Liver (tissue), 9 donors: ENCODE results near the gene DERA. TPM values are rescaled to one million over a fixed set of nuclear protein-coding genes. Genes with fewer than 3 reads are reported as not detected.

ENCODE experiments used
- DNase-seq: peaks from one replicate; pipeline ENCODE4 v3.0.0-alpha.2; 2017; ENCODE audit warnings: low spot score
- H3K27ac ChIP-seq, 2 donors: one replicate each; pipeline ENCODE4 v1.7.0; 2013; ENCODE audit warnings: inconsistent platforms in 2 of 2, low read length in 2 of 2, control low read depth in 1 of 2, low read depth in 1 of 2, mild to moderate bottlenecking in 1 of 2
- H3K27me3 ChIP-seq, 4 donors: one replicate each; pipeline versions ENCODE4 v1.6.1 to v1.7.0; 2013; ENCODE audit warnings: low read length in 3 of 4, inconsistent platforms in 1 of 4, mild to moderate bottlenecking in 1 of 4, moderate library complexity in 1 of 4; ENCODE audit not compliant: control insufficient read depth in 4 of 4, insufficient read depth in 4 of 4
- H3K36me3 ChIP-seq, 4 donors: one replicate each; pipeline versions ENCODE4 v1.6.1 to v1.7.0; 2013; ENCODE audit warnings: low read length in 3 of 4, mild to moderate bottlenecking in 3 of 4, low read depth in 1 of 4, moderate library complexity in 1 of 4; ENCODE audit not compliant: control insufficient read depth in 4 of 4, insufficient read depth in 3 of 4
- H3K4me1 ChIP-seq, 4 donors: one replicate each; pipeline versions ENCODE4 v1.6.1 to v1.7.0; 2013; ENCODE audit warnings: low read length in 3 of 4, mild to moderate bottlenecking in 3 of 4, moderate library complexity in 1 of 4; ENCODE audit not compliant: control insufficient read depth in 4 of 4, insufficient read depth in 4 of 4
- H3K4me3 ChIP-seq, 3 donors: one replicate each; pipeline versions ENCODE4 v1.6.1 to v1.7.0; 2013; ENCODE audit warnings: low read length in 3 of 3, control low read depth in 1 of 3, low read depth in 1 of 3, mild to moderate bottlenecking in 1 of 3
- H3K9ac ChIP-seq, 2 donors: one replicate each; pipeline ENCODE4 v1.7.0; 2013; ENCODE audit warnings: low read length in 2 of 2, mild to moderate bottlenecking in 2 of 2, moderate library complexity in 2 of 2, control low read depth in 1 of 2, low read depth in 1 of 2
- H3K9me3 ChIP-seq, 4 donors: one replicate each; pipeline versions ENCODE4 v1.6.1 to v1.7.0; 2013; ENCODE audit warnings: low read length in 3 of 4; ENCODE audit not compliant: control insufficient read depth in 4 of 4
- FOXA1 ChIP-seq: IDR thresholded peaks from 2 replicates; pipeline ENCODE4 v1.6.1; 2016; ENCODE audit warnings: antibody characterized with exemption
- FOXA2 ChIP-seq: IDR thresholded peaks from 2 replicates; pipeline ENCODE4 v1.6.1; 2016; ENCODE audit warnings: antibody characterized with exemption
- HNF4A ChIP-seq, 2 donors: conservative IDR thresholded peaks; 2 replicates each; pipeline ENCODE4 v1.6.1; 2016; ENCODE audit warnings: antibody characterized with exemption in 2 of 2, mild to moderate bottlenecking in 2 of 2
- HNF4G ChIP-seq: IDR thresholded peaks from 2 replicates; pipeline ENCODE4 v1.6.1; 2016; ENCODE audit warnings: antibody characterized with exemption
- JUND ChIP-seq, 2 donors: IDR thresholded peaks; 2 replicates each; pipeline ENCODE4 v1.6.1; 2016; ENCODE audit warnings: antibody characterized with exemption in 2 of 2
- RAD21 ChIP-seq, 2 donors: IDR thresholded peaks; 2 replicates each; pipeline ENCODE4 v1.6.1; 2016; ENCODE audit warnings: antibody characterized with exemption in 2 of 2, mild to moderate bottlenecking in 2 of 2
- RXRA ChIP-seq, 2 donors: IDR thresholded peaks; 2 replicates each; pipeline ENCODE4 v1.6.1; 2017 to 2018; ENCODE audit warnings: antibody characterized with exemption in 2 of 2, mild to moderate bottlenecking in 1 of 2
- SP1 ChIP-seq: IDR thresholded peaks from 2 replicates; pipeline ENCODE4 v1.6.1; 2018; ENCODE audit warnings: antibody characterized with exemption, mild to moderate bottlenecking
- TAF1 ChIP-seq: conservative IDR thresholded peaks from 2 replicates; pipeline ENCODE4 v1.6.1; 2016; ENCODE audit warnings: antibody characterized with exemption, mild to moderate bottlenecking
- YY1 ChIP-seq: IDR thresholded peaks from 2 replicates; pipeline ENCODE4 v1.6.1; 2016; ENCODE audit warnings: antibody characterized with exemption, mild to moderate bottlenecking
- WGBS: extraction: QIAGEN DNeasy Blood & Tissue Kit; methylation state at CpG from one replicate; pipeline ENCODE4 v1.1.7; 2013; 5-methylcytosine and 5-hydroxymethylcytosine counted together
- polyA plus RNA-seq, 2 donors: library from polyadenylated mRNA; stranded (reverse) in 1 of 2; unstranded in 1 of 2; fragments of 200-250 nt in 1 of 2; fragments of >200 nt in 1 of 2; fragmentation: Nextera tagmentation in 1 of 2; extraction: Ambion mirVana in 1 of 2; gene quantifications; one replicate each; pipeline versions ENCODE4 v1.2.1 to v1.2.3, GENCODE V29; 2013 to 2015
- total RNA-seq, 2 donors: library from RNA; depleted of rRNA; stranded (reverse); fragments of >200 nt; gene quantifications; one replicate each; pipeline ENCODE4 v1.2.3, GENCODE V29; 2014
- TF ChIP-seq, protein P1 (sequence below): IDR thresholded peaks from 2 replicates; pipeline ENCODE4 v1.6.1; 2016; ENCODE audit warnings: antibody characterized with exemption
- TF ChIP-seq, protein P2 (sequence below): IDR thresholded peaks from 2 replicates; pipeline ENCODE4 v1.6.1; 2016; ENCODE audit warnings: antibody characterized with exemption, mild to moderate bottlenecking
- TF ChIP-seq, protein P3 (sequence below): IDR thresholded peaks from 2 replicates; pipeline ENCODE4 v1.6.1; 2016; ENCODE audit warnings: antibody characterized with exemption
- TF ChIP-seq, protein P4 (sequence below): fragments of 150-350 bp; IDR thresholded peaks from 2 replicates; pipeline ENCODE4 v1.5.1; 2017; ENCODE audit warnings: improper control_type of control experiment, low read depth, low read length; ENCODE audit not compliant: missing input control
- donor health status: healthy.
- donor health status: healthy.
- donor health status: healthy.
- donor health status: healthy.
- donor health status: healthy.

Gene DERA
- total and polyA plus RNA-seq, 4 donors, result 32.9 to 65.2 (median 52.4) TPM

DNA sequence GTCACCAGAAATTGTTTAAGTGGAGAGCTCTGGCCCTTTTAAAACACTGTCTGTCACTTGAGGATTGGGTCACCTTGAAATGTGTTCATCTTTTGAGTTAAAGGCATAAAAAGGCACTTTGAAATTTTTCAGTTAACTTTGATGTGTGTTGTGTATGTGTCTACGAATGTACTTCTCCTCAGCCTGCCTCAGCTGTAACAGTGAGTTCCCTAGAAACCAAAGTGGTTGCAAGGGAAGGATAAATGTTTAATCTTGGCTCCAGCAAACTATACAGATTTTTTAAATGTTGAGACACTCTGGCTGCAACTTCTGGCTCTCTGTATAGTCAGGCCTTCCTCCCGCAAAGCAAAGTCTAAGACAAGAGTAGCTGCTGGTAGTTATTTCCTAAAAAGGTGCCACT is 8.3 kb downstream of the DERA start:
- Histone ChIP-seq H3K27me3 (no peaks in the 10 kb centered on the region), H3K27ac (no peak overlapping the region), H3K4me1 (peaks cover 0 to 2% (median 0%) of the 10 kb centered on the region in 4 donors), H3K9ac (no peak overlapping the region), H3K9me3 (no peaks in the 10 kb centered on the region), H3K4me3 (no peak overlapping the region), H3K36me3 (peaks cover 0 to 6% (median 0%) of the 10 kb centered on the region in 4 donors)
- no peak for DNase-seq
- 95% methylated on average over 2 of the region's 2 CpGs for WGBS
- no peak for TF ChIP-seq HNF4G
- TF ChIP-seq HNF4A (conservative IDR thresholded peaks at IDR 0.05), result no peak
- TF ChIP-seq, protein P1, sequence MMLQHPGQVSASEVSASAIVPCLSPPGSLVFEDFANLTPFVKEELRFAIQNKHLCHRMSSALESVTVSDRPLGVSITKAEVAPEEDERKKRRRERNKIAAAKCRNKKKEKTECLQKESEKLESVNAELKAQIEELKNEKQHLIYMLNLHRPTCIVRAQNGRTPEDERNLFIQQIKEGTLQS, result no peak
- no peak for TF ChIP-seq RAD21 (IDR thresholded peaks at IDR 0.05)

DNA sequence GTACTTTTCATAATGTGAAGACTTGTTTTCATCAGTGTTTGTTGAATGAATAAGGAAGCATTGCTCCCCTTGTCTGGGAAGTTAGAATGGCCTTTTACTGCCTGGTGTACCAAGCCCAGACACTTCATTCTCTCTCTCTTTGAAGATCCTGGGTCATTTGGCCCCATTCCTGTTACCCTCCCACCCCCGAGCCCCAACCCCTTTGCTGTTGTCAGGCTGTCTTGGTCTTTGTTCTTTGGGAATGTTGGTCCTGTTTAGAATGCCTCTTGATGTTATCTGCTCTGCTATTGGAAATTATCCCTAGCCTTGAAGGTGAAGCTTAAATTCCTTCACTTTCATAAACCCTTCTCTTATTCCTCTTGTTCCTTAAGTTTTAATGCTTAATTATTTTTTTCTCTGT is 13.8 kb downstream of the DERA start:
- Histone ChIP-seq H3K4me1 (peaks cover 0 to 8% (median 4%) of the 10 kb centered on the region in 4 donors), H3K9ac (no peak overlapping the region), H3K9me3 (no peaks in the 10 kb centered on the region), H3K27me3 (no peaks in the 10 kb centered on the region), H3K36me3 (peaks cover 0 to 1% (median 0%) of the 10 kb centered on the region in 4 donors), H3K4me3 (no peak overlapping the region), H3K27ac (no peak overlapping the region)
- TF ChIP-seq RXRA (IDR thresholded peaks at IDR 0.05) (no peak), HNF4A (conservative IDR thresholded peaks at IDR 0.05) (no peak), FOXA1 (no peak), JUND (IDR thresholded peaks at IDR 0.05) (no peak), SP1 (no peak), YY1 (no peak), FOXA2 (no peak), HNF4G (no peak), RAD21 (IDR thresholded peaks at IDR 0.05) (no peak), TAF1 (no peak)
- TF ChIP-seq, protein P2, sequence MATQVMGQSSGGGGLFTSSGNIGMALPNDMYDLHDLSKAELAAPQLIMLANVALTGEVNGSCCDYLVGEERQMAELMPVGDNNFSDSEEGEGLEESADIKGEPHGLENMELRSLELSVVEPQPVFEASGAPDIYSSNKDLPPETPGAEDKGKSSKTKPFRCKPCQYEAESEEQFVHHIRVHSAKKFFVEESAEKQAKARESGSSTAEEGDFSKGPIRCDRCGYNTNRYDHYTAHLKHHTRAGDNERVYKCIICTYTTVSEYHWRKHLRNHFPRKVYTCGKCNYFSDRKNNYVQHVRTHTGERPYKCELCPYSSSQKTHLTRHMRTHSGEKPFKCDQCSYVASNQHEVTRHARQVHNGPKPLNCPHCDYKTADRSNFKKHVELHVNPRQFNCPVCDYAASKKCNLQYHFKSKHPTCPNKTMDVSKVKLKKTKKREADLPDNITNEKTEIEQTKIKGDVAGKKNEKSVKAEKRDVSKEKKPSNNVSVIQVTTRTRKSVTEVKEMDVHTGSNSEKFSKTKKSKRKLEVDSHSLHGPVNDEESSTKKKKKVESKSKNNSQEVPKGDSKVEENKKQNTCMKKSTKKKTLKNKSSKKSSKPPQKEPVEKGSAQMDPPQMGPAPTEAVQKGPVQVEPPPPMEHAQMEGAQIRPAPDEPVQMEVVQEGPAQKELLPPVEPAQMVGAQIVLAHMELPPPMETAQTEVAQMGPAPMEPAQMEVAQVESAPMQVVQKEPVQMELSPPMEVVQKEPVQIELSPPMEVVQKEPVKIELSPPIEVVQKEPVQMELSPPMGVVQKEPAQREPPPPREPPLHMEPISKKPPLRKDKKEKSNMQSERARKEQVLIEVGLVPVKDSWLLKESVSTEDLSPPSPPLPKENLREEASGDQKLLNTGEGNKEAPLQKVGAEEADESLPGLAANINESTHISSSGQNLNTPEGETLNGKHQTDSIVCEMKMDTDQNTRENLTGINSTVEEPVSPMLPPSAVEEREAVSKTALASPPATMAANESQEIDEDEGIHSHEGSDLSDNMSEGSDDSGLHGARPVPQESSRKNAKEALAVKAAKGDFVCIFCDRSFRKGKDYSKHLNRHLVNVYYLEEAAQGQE, result no peak
- TF ChIP-seq, protein P3, sequence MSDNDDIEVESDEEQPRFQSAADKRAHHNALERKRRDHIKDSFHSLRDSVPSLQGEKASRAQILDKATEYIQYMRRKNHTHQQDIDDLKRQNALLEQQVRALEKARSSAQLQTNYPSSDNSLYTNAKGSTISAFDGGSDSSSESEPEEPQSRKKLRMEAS, result no peak
- TF ChIP-seq, protein P4, sequence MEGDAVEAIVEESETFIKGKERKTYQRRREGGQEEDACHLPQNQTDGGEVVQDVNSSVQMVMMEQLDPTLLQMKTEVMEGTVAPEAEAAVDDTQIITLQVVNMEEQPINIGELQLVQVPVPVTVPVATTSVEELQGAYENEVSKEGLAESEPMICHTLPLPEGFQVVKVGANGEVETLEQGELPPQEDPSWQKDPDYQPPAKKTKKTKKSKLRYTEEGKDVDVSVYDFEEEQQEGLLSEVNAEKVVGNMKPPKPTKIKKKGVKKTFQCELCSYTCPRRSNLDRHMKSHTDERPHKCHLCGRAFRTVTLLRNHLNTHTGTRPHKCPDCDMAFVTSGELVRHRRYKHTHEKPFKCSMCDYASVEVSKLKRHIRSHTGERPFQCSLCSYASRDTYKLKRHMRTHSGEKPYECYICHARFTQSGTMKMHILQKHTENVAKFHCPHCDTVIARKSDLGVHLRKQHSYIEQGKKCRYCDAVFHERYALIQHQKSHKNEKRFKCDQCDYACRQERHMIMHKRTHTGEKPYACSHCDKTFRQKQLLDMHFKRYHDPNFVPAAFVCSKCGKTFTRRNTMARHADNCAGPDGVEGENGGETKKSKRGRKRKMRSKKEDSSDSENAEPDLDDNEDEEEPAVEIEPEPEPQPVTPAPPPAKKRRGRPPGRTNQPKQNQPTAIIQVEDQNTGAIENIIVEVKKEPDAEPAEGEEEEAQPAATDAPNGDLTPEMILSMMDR, result no peak
- WGBS, result 89% methylated on average over 1 of the region's 1 CpG
- no peak for DNase-seq
